Measurements from ENCODE around the gene PPP2R5E.
"Not testable (repeated sequence)": the region's sequence is repeated elsewhere in the genome, so short reads cannot be mapped to it uniquely, and the experiment has no call there.

The PPP2R5E gene
- 42.4 to 51.9 (median 47.4) reads per million in 3 donors for total RNA-seq

GRCh38 chr14:63543000-63543825 is at the start of gene PPP2R5E:
TSS of gene PPP2R5E (minus strand) at chr14:63543377. CDS start at chr14:63539685, 3,692 bp downstream.
- Histone ChIP-seq H3K4me3 (ENCODE audit: insufficient read depth, low read depth, low read length, poor library complexity, severe bottlenecking) (peak within 1 kb of the TSS; percentile 89), H3K9me3 (ENCODE audit: control insufficient read depth, low read length) (no peaks in the 10 kb centered on the region), H3K27ac (ENCODE audit: insufficient read depth, low read length, poor library complexity, severe bottlenecking) (peak within 1 kb of the TSS; percentile 78), H3K36me3 (ENCODE audit: control insufficient read depth, insufficient read depth, low read length) (peaks cover 5% of the 10 kb centered on the region), H3K27me3 (replicated peaks; ENCODE audit: control insufficient read depth, insufficient read depth, low read length, poor library complexity, severe bottlenecking) (no peaks in the 10 kb centered on the region), H3K4me1 (ENCODE audit: control insufficient read depth, insufficient read depth, low read length, poor library complexity, severe bottlenecking) (peaks cover 6% of the 10 kb centered on the region)
- DNase-seq, result peak; percentile 94 to 97 (median 97)

GRCh38 chr14:63583046-63583445 is 39.9 kb upstream of the PPP2R5E start:
- not testable (repeated sequence) for H3K4me1 ChIP-seq (ENCODE audit: control insufficient read depth, insufficient read depth, low read length, poor library complexity, severe bottlenecking); H3K27me3 ChIP-seq (replicated peaks; ENCODE audit: control insufficient read depth, insufficient read depth, low read length, poor library complexity, severe bottlenecking); H3K9me3 ChIP-seq (ENCODE audit: control insufficient read depth, low read length); H3K36me3 ChIP-seq (ENCODE audit: control insufficient read depth, insufficient read depth, low read length); H3K4me3 ChIP-seq (ENCODE audit: insufficient read depth, low read depth, low read length, poor library complexity, severe bottlenecking); DNase-seq; H3K27ac ChIP-seq (ENCODE audit: insufficient read depth, low read length, poor library complexity, severe bottlenecking)

GRCh38 chr14:63581491-63581890 is 38.3 kb upstream of the PPP2R5E start:
- Histone ChIP-seq H3K36me3 (ENCODE audit: control insufficient read depth, insufficient read depth, low read length) (no peaks in the 10 kb centered on the region), H3K27me3 (replicated peaks; ENCODE audit: control insufficient read depth, insufficient read depth, low read length, poor library complexity, severe bottlenecking) (no peaks in the 10 kb centered on the region), H3K4me3 (ENCODE audit: insufficient read depth, low read depth, low read length, poor library complexity, severe bottlenecking) (no peak overlapping the region), H3K27ac (ENCODE audit: insufficient read depth, low read length, poor library complexity, severe bottlenecking) (no peak overlapping the region), H3K4me1 (ENCODE audit: control insufficient read depth, insufficient read depth, low read length, poor library complexity, severe bottlenecking) (no peaks in the 10 kb centered on the region), H3K9me3 (ENCODE audit: control insufficient read depth, low read length) (no peaks in the 10 kb centered on the region)
- DNase-seq, result no peak

- Histone ChIP-seq H3K9me3 (ENCODE audit: control insufficient read depth, low read length) (no peaks in the 10 kb centered on the region), H3K4me3 (ENCODE audit: insufficient read depth, low read depth, low read length, poor library complexity, severe bottlenecking) (no peak overlapping the region), H3K36me3 (ENCODE audit: control insufficient read depth, insufficient read depth, low read length) (no peaks in the 10 kb centered on the region), H3K27ac (ENCODE audit: insufficient read depth, low read length, poor library complexity, severe bottlenecking) (no peak overlapping the region), H3K27me3 (replicated peaks; ENCODE audit: control insufficient read depth, insufficient read depth, low read length, poor library complexity, severe bottlenecking) (no peaks in the 10 kb centered on the region), H3K4me1 (ENCODE audit: control insufficient read depth, insufficient read depth, low read length, poor library complexity, severe bottlenecking) (no peaks in the 10 kb centered on the region)
- no peak for DNase-seq
Observed at GRCh38 chr14:63578300-63578699, 35.1 kb upstream of the PPP2R5E start.

- Histone ChIP-seq H3K27ac (ENCODE audit: insufficient read depth, low read length, poor library complexity, severe bottlenecking) (no peak overlapping the region), H3K27me3 (replicated peaks; ENCODE audit: control insufficient read depth, insufficient read depth, low read length, poor library complexity, severe bottlenecking) (no peaks in the 10 kb centered on the region), H3K36me3 (ENCODE audit: control insufficient read depth, insufficient read depth, low read length) (no peaks in the 10 kb centered on the region), H3K4me1 (ENCODE audit: control insufficient read depth, insufficient read depth, low read length, poor library complexity, severe bottlenecking) (no peaks in the 10 kb centered on the region), H3K9me3 (ENCODE audit: control insufficient read depth, low read length) (no peaks in the 10 kb centered on the region), H3K4me3 (ENCODE audit: insufficient read depth, low read depth, low read length, poor library complexity, severe bottlenecking) (no peak overlapping the region)
- no peak for DNase-seq
Observed at GRCh38 chr14:63573581-63573980, 30.4 kb upstream of the PPP2R5E start.

- Histone ChIP-seq H3K27me3 (replicated peaks; ENCODE audit: control insufficient read depth, insufficient read depth, low read length, poor library complexity, severe bottlenecking) (no peaks in the 10 kb centered on the region), H3K27ac (ENCODE audit: insufficient read depth, low read length, poor library complexity, severe bottlenecking) (no peak overlapping the region), H3K4me3 (ENCODE audit: insufficient read depth, low read depth, low read length, poor library complexity, severe bottlenecking) (no peak overlapping the region), H3K9me3 (ENCODE audit: control insufficient read depth, low read length) (no peaks in the 10 kb centered on the region), H3K4me1 (ENCODE audit: control insufficient read depth, insufficient read depth, low read length, poor library complexity, severe bottlenecking) (no peaks in the 10 kb centered on the region), H3K36me3 (ENCODE audit: control insufficient read depth, insufficient read depth, low read length) (no peaks in the 10 kb centered on the region)
- DNase-seq, result no peak
Observed at GRCh38 chr14:63565448-63565847, 22.3 kb upstream of the PPP2R5E start.

GRCh38 chr14:63564318-63564717 is 21.1 kb upstream of the PPP2R5E start:
- Histone ChIP-seq H3K27me3 (replicated peaks; ENCODE audit: control insufficient read depth, insufficient read depth, low read length, poor library complexity, severe bottlenecking) (no peaks in the 10 kb centered on the region), H3K9me3 (ENCODE audit: control insufficient read depth, low read length) (no peaks in the 10 kb centered on the region), H3K27ac (ENCODE audit: insufficient read depth, low read length, poor library complexity, severe bottlenecking) (no peak overlapping the region), H3K4me3 (ENCODE audit: insufficient read depth, low read depth, low read length, poor library complexity, severe bottlenecking) (no peak overlapping the region), H3K36me3 (ENCODE audit: control insufficient read depth, insufficient read depth, low read length) (no peaks in the 10 kb centered on the region), H3K4me1 (ENCODE audit: control insufficient read depth, insufficient read depth, low read length, poor library complexity, severe bottlenecking) (no peaks in the 10 kb centered on the region)
- no peak for DNase-seq

- no peak overlapping the region for H3K27ac ChIP-seq (ENCODE audit: insufficient read depth, low read length, poor library complexity, severe bottlenecking)
- no peaks in the 10 kb centered on the region for H3K9me3 ChIP-seq (ENCODE audit: control insufficient read depth, low read length)
- no peak overlapping the region for H3K4me3 ChIP-seq (ENCODE audit: insufficient read depth, low read depth, low read length, poor library complexity, severe bottlenecking)
- H3K36me3 ChIP-seq (ENCODE audit: control insufficient read depth, insufficient read depth, low read length), result no peaks in the 10 kb centered on the region
- H3K4me1 ChIP-seq (ENCODE audit: control insufficient read depth, insufficient read depth, low read length, poor library complexity, severe bottlenecking), result no peaks in the 10 kb centered on the region
- DNase-seq, result no peak
- no peaks in the 10 kb centered on the region for H3K27me3 ChIP-seq (replicated peaks; ENCODE audit: control insufficient read depth, insufficient read depth, low read length, poor library complexity, severe bottlenecking)
Observed at GRCh38 chr14:63563370-63564026, 20.3 kb upstream of the PPP2R5E start.

GRCh38 chr14:63562405-63562804 is 19.2 kb upstream of the PPP2R5E start:
- Histone ChIP-seq H3K27ac (ENCODE audit: insufficient read depth, low read length, poor library complexity, severe bottlenecking) (no peak overlapping the region), H3K4me3 (ENCODE audit: insufficient read depth, low read depth, low read length, poor library complexity, severe bottlenecking) (no peak overlapping the region), H3K36me3 (ENCODE audit: control insufficient read depth, insufficient read depth, low read length) (no peaks in the 10 kb centered on the region), H3K9me3 (ENCODE audit: control insufficient read depth, low read length) (no peaks in the 10 kb centered on the region), H3K4me1 (ENCODE audit: control insufficient read depth, insufficient read depth, low read length, poor library complexity, severe bottlenecking) (no peaks in the 10 kb centered on the region), H3K27me3 (replicated peaks; ENCODE audit: control insufficient read depth, insufficient read depth, low read length, poor library complexity, severe bottlenecking) (no peaks in the 10 kb centered on the region)
- no peak for DNase-seq

- no peak overlapping the region for H3K4me3 ChIP-seq (ENCODE audit: insufficient read depth, low read depth, low read length, poor library complexity, severe bottlenecking)
Observed at GRCh38 chr14:63555572-63555971, 12.4 kb upstream of the PPP2R5E start.

More at GRCh38 chr14:63555572-63555971, 12.4 kb upstream of the PPP2R5E start:
- Histone ChIP-seq H3K9me3 (ENCODE audit: control insufficient read depth, low read length) (no peaks in the 10 kb centered on the region), H3K27me3 (replicated peaks; ENCODE audit: control insufficient read depth, insufficient read depth, low read length, poor library complexity, severe bottlenecking) (no peaks in the 10 kb centered on the region), H3K4me1 (ENCODE audit: control insufficient read depth, insufficient read depth, low read length, poor library complexity, severe bottlenecking) (no peaks in the 10 kb centered on the region), H3K27ac (ENCODE audit: insufficient read depth, low read length, poor library complexity, severe bottlenecking) (no peak overlapping the region), H3K36me3 (ENCODE audit: control insufficient read depth, insufficient read depth, low read length) (no peaks in the 10 kb centered on the region)
- DNase-seq, result no peak

All from effector memory CD4-positive, alpha-beta T cell (primary cell).